ENCODE data around the gene CD44.

GRCh38 chr11:35109041-35109440, 29.9 kb upstream of the CD44 start:
- TF ChIP-seq POLR2A (IDR thresholded peaks at IDR 0.05): no peak
- no peak for TF ChIP-seq CTCF (IDR thresholded peaks at IDR 0.05)
- no peak for TF ChIP-seq EP300 (IDR thresholded peaks at IDR 0.05)
- no peak for TF ChIP-seq POLR2AphosphoS5 (IDR thresholded peaks at IDR 0.05)

Data from gastroesophageal sphincter (tissue), 3 donors.